Common myeloid progenitor, CD34-positive (primary cell): ENCODE measurements around the gene PRSS2.

Experiments
- CTCF ChIA-PET: fragments of 350-600 bp; sonication (Branson Sonifier 250); formaldehyde crosslinking; loops from one replicate; lab custom pipeline; 2021; ENCODE audit warnings: antibody characterized with exemption; lab: Charles Lee
- POLR2A ChIA-PET: fragments of 350-600 bp; sonication (Branson Sonifier 250); formaldehyde crosslinking; loops from one replicate; lab custom pipeline; 2021; ENCODE audit warnings: antibody characterized with exemption; lab: Charles Lee
- DNase-seq, 3 donors: peaks; one replicate each; pipeline versions ENCODE4 v3.0.0 to v3.0.0-alpha.2; 2013
- H3K27ac ChIP-seq, 2 experiments: 1 replicate in 1 of 2; 2 replicates in 1 of 2; pipeline ENCODE4 v1.7.0; 2013; ENCODE audit warnings: inconsistent platforms in 2 of 2, low read length in 2 of 2, mild to moderate bottlenecking in 2 of 2, low read depth in 1 of 2, moderate library complexity in 1 of 2; ENCODE audit not compliant: severe bottlenecking in 2 of 2, insufficient read depth in 1 of 2, poor library complexity in 1 of 2
- H3K27me3 ChIP-seq, 5 experiments: replicated peaks in 2 of 5; 1 replicate in 3 of 5; 2 replicates in 2 of 5; pipeline versions ENCODE4 v1.6.1 to v1.7.0; 2013; ENCODE audit warnings: low read length in 4 of 5, mild to moderate bottlenecking in 2 of 5, moderate library complexity in 2 of 5, inconsistent platforms in 1 of 5; ENCODE audit not compliant: insufficient read depth in 5 of 5, control insufficient read depth in 4 of 5
- H3K36me3 ChIP-seq, 4 experiments: 1 replicate in 2 of 4; 2 replicates in 2 of 4; pipeline versions ENCODE4 v1.6.1 to v1.7.0; 2013; ENCODE audit warnings: low read length in 3 of 4, control low read depth in 1 of 4, mild to moderate bottlenecking in 1 of 4; ENCODE audit not compliant: control insufficient read depth in 4 of 4, insufficient read depth in 4 of 4
- H3K4me1 ChIP-seq, 4 experiments: 1 replicate in 3 of 4; 2 replicates in 1 of 4; pipeline versions ENCODE4 v1.6.1 to v1.7.1; 2013; ENCODE audit warnings: low read length in 3 of 4, mild to moderate bottlenecking in 3 of 4, control low read depth in 1 of 4, inconsistent platforms in 1 of 4, moderate library complexity in 1 of 4; ENCODE audit not compliant: control insufficient read depth in 4 of 4, insufficient read depth in 4 of 4; ENCODE audit errors: control extremely low read depth in 1 of 4
- H3K4me3 ChIP-seq, 7 experiments: 1 replicate in 4 of 7; 2 replicates in 3 of 7; pipeline versions ENCODE4 v1.5.1 to v1.7.0; 2013; ENCODE audit warnings: mild to moderate bottlenecking in 7 of 7, low read length in 6 of 7, moderate library complexity in 6 of 7, inconsistent platforms in 2 of 7, low read depth in 2 of 7, control low read depth in 1 of 7; ENCODE audit not compliant: insufficient read depth in 4 of 7, control insufficient read depth in 1 of 7; ENCODE audit errors: extremely low read depth in 1 of 7
- H3K9me3 ChIP-seq, 5 experiments: 1 replicate in 4 of 5; 2 replicates in 1 of 5; pipeline versions ENCODE4 v1.6.1 to v1.7.1; 2013; ENCODE audit warnings: low read length in 4 of 5, mild to moderate bottlenecking in 2 of 5, inconsistent platforms in 1 of 5, low read depth in 1 of 5, moderate library complexity in 1 of 5; ENCODE audit not compliant: control insufficient read depth in 4 of 5, insufficient read depth in 2 of 5; ENCODE audit errors: control extremely low read depth in 1 of 5
- WGBS: methylation state at CpG from one replicate; pipeline ENCODE4 v1.1.5; 2013; ENCODE audit not compliant: insufficient coverage; 5-methylcytosine and 5-hydroxymethylcytosine counted together

The PRSS2 gene

GRCh38 chr7:142804728-142805207 lies 34.0 kb downstream of the PRSS2 start:
- ChIA-PET POLR2A (interaction anchor here (0.8 to 7.5 kb wide), 3 partner anchors 9 to 335 kb away, joined by 4 to 96 read pairs (median 5); no protein-coding TSS in a partner anchor), CTCF (interaction anchor here (31.6 kb wide), 1 partner anchor 14 kb away, joined by 679 read pairs; no protein-coding TSS in a partner anchor)
- Histone ChIP-seq H3K27ac (peak overlapping the region in 1 of 2 experiments; percentile 50), H3K36me3 (peaks cover 0 to 32% (median 19%) of the 10 kb centered on the region in 4 experiments), H3K27me3 (no peaks in the 10 kb centered on the region), H3K9me3 (no peaks in the 10 kb centered on the region), H3K4me3 (no peak overlapping the region), H3K4me1 (peaks cover 60 to 76% (median 63%) of the 10 kb centered on the region in 4 experiments)
- WGBS: 10% methylated on average over 2 of the region's 4 CpGs
- peak; percentile 69 to 96 (median 93) for DNase-seq

GRCh38 chr7:142805350-142806021 lies 34.7 kb downstream of the PRSS2 start:
- DNase-seq: no peak
- Histone ChIP-seq H3K27me3 (no peaks in the 10 kb centered on the region), H3K4me3 (no peak overlapping the region), H3K4me1 (peaks cover 61 to 78% (median 69%) of the 10 kb centered on the region in 4 experiments), H3K36me3 (peaks cover 0 to 32% (median 19%) of the 10 kb centered on the region in 4 experiments), H3K9me3 (no peaks in the 10 kb centered on the region), H3K27ac (peak overlapping the region in 1 of 2 experiments; percentile 16)
- ChIA-PET POLR2A (interaction anchor here (0.8 to 7.5 kb wide), 4 partner anchors 9 to 336 kb away, joined by 3 to 96 read pairs (median 4); no protein-coding TSS in a partner anchor), CTCF (interaction anchor here (1.2 to 31.6 kb wide), 3 partner anchors 15 to 173 kb away, joined by 5 to 679 read pairs (median 167); no protein-coding TSS in a partner anchor)
- 91% methylated on average over 1 of the region's 3 CpGs for WGBS

- Histone ChIP-seq H3K27me3 (no peaks in the 10 kb centered on the region), H3K9me3 (no peaks in the 10 kb centered on the region), H3K4me3 (no peak overlapping the region), H3K27ac (peak overlapping the region in 1 of 2 experiments; percentile 16), H3K36me3 (peaks cover 0 to 27% (median 18%) of the 10 kb centered on the region in 4 experiments), H3K4me1 (peaks cover 63 to 78% (median 69%) of the 10 kb centered on the region in 4 experiments)
- DNase-seq: peak; percentile 51 to 81 (median 75)
- 17% methylated on average over 1 of the region's 2 CpGs for WGBS
- POLR2A ChIA-PET: interaction anchor here (0.8 to 7.5 kb wide), 2 partner anchors 10 to 158 kb away, joined by 3 to 96 read pairs; no protein-coding TSS in a partner anchor
- CTCF ChIA-PET: interaction anchor here (1.2 to 31.6 kb wide), 3 partner anchors 15 to 173 kb away, joined by 5 to 679 read pairs (median 167); no protein-coding TSS in a partner anchor
Measured at GRCh38 chr7:142806022-142806356, 35.2 kb downstream of the PRSS2 start.

- WGBS: 100% methylated on average over 1 of the region's 1 CpG
- ChIA-PET CTCF (interaction anchor here (1.9 to 31.6 kb wide), 4 partner anchors 16 to 181 kb away, joined by 4 to 679 read pairs (median 94); no protein-coding TSS in a partner anchor), POLR2A (interaction anchor here (0.9 to 7.5 kb wide), 3 partner anchors 11 to 93 kb away, joined by 3 to 96 read pairs (median 23); no protein-coding TSS in a partner anchor)
- DNase-seq: no peak
- H3K9me3 ChIP-seq: no peaks in the 10 kb centered on the region
- H3K27ac ChIP-seq: peak overlapping the region; percentile 86 to 92
- peaks cover 0 to 20% (median 12%) of the 10 kb centered on the region in 4 experiments for H3K36me3 ChIP-seq
- peaks cover 64 to 75% (median 69%) of the 10 kb centered on the region in 4 experiments for H3K4me1 ChIP-seq
- no peak overlapping the region for H3K4me3 ChIP-seq
- H3K27me3 ChIP-seq: no peaks in the 10 kb centered on the region
Measured at GRCh38 chr7:142806957-142807356, 36.2 kb downstream of the PRSS2 start.

- Histone ChIP-seq H3K27me3 (no peaks in the 10 kb centered on the region), H3K4me3 (peak overlapping the region in 1 of 7 experiments; percentile 19), H3K4me1 (peaks cover 64 to 74% (median 69%) of the 10 kb centered on the region in 4 experiments), H3K36me3 (peaks cover 0 to 10% (median 5%) of the 10 kb centered on the region in 4 experiments), H3K9me3 (no peaks in the 10 kb centered on the region), H3K27ac (peak overlapping the region; percentile 86 to 92)
- CTCF ChIA-PET: interaction anchor here (0.7 to 31.6 kb wide), 16 partner anchors 10 to 339 kb away, joined by 3 to 679 read pairs (median 4); no protein-coding TSS in a partner anchor
- POLR2A ChIA-PET: interaction anchor here (0.7 to 7.5 kb wide), 10 partner anchors 12 to 338 kb away, joined by 3 to 96 read pairs (median 6); no protein-coding TSS in a partner anchor
- WGBS: 53% methylated on average over 2 of the region's 3 CpGs
- peak; percentile 34 to 66 (median 66) for DNase-seq
Measured at GRCh38 chr7:142807855-142808460, 37.2 kb downstream of the PRSS2 start.

- Histone ChIP-seq H3K36me3 (peaks cover 0 to 6% (median 3%) of the 10 kb centered on the region in 4 experiments), H3K27ac (peak overlapping the region; percentile 86 to 92), H3K4me3 (peak overlapping the region in 1 of 7 experiments; percentile 19), H3K27me3 (no peaks in the 10 kb centered on the region), H3K4me1 (peaks cover 64 to 74% (median 69%) of the 10 kb centered on the region in 4 experiments), H3K9me3 (no peaks in the 10 kb centered on the region)
- peak in 1 of 3 donors; percentile 35 for DNase-seq
- POLR2A ChIA-PET: interaction anchor here (0.6 to 7.5 kb wide), 10 partner anchors 12 to 338 kb away, joined by 3 to 96 read pairs (median 6); no protein-coding TSS in a partner anchor
- CTCF ChIA-PET: interaction anchor here (0.8 to 31.6 kb wide), 15 partner anchors 10 to 339 kb away, joined by 3 to 679 read pairs (median 4); no protein-coding TSS in a partner anchor
Measured at GRCh38 chr7:142808461-142808801, 37.7 kb downstream of the PRSS2 start.
